GM12891 (cell line): Measurements from ENCODE around the gene PDGFD.

Experiments
- PAX5 ChIP-seq: IDR thresholded peaks from 2 replicates; pipeline ENCODE4 v1.6.1; 2011; ENCODE audit warnings: low read length, moderate library complexity, mild to moderate bottlenecking; ENCODE audit not compliant: insufficient read depth, severe bottlenecking
- POLR2AphosphoS5 ChIP-seq: IDR thresholded peaks from 2 replicates; pipeline ENCODE4 v1.6.1; 2011; ENCODE audit warnings: low read depth, low read length, control low read depth

- TF ChIP-seq POLR2AphosphoS5 (no peak), PAX5 (no peak)
Measured at GRCh38 chr11:104033561-104033960, 130.4 kb downstream of the PDGFD start.
